AG09319 (cell line): ENCODE results near the gene AATK.

ENCODE experiments used
- DNase-seq: peaks from one replicate; pipeline ENCODE4 v3.0.0-alpha.2; 2010; ENCODE audit warnings: low read depth; ENCODE audit errors: extremely low read depth
- TF ChIP-seq, protein P1 (sequence below): IDR thresholded peaks from 2 replicates; pipeline ENCODE4 v1.5.1; 2011; ENCODE audit warnings: low read depth, mild to moderate bottlenecking, inconsistent platforms, low read length, moderate library complexity

Gene AATK

DNA sequence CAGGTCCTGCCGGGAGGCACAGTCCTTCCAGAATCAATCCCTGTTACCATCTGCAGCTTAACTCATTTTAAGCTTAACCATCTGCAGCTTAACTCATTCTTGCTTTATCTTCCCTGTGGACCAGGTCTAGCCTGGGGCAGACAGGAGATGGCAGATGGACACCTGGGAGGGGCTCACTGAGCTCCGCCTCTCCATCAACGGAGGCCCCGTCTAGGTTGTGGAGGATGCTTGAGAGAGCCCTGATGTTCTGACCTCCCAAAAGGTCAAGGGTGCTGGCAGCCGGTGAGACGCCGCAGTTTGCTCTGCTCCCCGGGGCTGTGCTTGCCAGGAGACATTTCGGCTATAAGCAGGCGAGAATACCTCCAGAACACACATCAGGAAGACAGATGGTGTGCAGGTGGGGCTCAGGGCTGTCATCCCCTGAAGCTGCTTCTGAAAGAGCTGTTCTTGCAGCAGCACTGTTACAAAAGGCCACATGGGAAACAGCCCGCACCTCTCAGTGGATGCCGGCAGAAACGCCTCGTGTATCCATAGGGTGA is 89.8 kb downstream of the AATK start:
- TF ChIP-seq, protein P1, sequence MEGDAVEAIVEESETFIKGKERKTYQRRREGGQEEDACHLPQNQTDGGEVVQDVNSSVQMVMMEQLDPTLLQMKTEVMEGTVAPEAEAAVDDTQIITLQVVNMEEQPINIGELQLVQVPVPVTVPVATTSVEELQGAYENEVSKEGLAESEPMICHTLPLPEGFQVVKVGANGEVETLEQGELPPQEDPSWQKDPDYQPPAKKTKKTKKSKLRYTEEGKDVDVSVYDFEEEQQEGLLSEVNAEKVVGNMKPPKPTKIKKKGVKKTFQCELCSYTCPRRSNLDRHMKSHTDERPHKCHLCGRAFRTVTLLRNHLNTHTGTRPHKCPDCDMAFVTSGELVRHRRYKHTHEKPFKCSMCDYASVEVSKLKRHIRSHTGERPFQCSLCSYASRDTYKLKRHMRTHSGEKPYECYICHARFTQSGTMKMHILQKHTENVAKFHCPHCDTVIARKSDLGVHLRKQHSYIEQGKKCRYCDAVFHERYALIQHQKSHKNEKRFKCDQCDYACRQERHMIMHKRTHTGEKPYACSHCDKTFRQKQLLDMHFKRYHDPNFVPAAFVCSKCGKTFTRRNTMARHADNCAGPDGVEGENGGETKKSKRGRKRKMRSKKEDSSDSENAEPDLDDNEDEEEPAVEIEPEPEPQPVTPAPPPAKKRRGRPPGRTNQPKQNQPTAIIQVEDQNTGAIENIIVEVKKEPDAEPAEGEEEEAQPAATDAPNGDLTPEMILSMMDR = no peak
- DNase-seq = no peak

DNA sequence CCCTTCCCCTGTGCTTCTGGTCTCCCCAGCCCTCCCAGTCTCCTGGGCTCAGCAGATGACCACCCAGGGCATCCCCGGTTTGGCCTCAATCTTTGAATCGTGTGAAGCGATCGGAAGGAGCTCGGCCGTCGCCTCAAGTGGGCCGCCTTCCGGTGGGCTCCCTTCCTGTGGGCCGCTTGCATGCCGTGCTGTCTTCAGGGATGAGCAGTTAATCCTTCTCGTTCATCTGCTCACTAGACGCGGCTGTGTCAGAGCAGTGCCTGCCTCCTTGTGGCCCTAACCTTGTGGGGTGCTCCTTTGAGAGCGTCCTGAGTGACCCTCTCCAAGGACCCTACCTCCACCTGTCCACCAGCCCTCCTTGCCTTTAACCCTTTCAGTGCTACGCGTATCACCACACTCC is 90.7 kb downstream of the AATK start:
- DNase-seq = no peak
- TF ChIP-seq, protein P1 = no peak

DNA sequence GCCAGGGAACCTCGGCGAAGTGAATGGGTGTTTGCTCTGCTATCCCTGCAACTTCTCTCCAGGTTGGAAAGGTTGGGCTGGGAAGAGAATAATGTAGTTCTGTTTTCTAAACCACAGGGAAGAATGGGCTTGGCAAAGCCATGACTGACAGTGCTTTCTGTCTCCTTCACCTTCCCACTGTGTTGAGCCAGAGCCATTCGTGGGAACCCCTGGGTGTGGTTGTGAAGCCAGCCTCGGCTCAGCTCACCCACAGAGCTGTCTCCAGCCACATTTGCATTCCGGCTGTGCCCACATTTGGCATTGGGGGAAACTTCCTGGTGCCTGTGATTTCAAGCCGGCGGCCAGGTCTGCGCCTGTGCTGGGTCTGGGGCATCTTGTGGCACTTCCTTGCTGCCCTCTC is 91.1 kb downstream of the AATK start:
- TF ChIP-seq, protein P1 = no peak
- no peak for DNase-seq

DNA sequence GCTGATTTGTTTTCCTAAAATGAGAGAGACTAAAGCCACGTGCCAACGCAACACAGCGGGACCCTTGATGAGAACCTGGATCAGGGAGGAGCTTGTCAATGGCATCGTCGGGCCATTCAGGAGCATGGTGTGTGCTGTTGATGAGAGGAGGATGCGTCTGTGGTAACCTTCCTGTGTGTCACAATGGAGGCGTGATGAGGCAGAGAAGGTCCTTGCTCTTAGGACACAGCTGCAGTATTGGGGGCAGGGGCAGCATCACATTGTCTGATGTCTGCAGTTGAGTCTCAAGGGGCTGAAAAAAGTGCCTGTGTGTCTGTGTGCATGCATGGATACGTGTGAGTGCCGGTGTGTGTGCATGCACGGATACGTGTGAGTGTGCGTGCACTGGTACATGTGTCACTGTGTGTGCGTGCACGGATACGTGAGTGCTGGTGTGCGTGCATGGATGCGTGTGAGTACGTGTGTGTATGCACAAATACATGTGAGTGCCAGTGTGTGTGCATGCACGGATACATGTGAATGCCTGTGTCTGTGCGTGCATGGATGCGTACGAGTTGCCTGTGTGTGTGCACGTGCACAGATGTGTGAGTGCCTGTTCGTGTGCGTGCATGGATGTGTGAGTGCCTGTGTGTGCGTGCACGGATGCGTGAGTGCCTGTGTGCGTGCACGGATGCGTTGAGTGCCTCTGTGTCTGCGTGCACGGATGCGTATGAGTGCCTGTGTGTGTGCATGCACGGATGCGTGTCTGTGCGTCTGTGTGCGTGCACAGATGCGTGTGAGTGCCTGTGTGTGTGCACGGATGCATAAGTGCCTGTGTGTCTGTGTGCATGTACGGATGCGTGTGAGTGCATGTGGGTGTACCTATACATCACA is 91.8 kb downstream of the AATK start:
- DNase-seq = no peak
- TF ChIP-seq, protein P1 = no peak

DNA sequence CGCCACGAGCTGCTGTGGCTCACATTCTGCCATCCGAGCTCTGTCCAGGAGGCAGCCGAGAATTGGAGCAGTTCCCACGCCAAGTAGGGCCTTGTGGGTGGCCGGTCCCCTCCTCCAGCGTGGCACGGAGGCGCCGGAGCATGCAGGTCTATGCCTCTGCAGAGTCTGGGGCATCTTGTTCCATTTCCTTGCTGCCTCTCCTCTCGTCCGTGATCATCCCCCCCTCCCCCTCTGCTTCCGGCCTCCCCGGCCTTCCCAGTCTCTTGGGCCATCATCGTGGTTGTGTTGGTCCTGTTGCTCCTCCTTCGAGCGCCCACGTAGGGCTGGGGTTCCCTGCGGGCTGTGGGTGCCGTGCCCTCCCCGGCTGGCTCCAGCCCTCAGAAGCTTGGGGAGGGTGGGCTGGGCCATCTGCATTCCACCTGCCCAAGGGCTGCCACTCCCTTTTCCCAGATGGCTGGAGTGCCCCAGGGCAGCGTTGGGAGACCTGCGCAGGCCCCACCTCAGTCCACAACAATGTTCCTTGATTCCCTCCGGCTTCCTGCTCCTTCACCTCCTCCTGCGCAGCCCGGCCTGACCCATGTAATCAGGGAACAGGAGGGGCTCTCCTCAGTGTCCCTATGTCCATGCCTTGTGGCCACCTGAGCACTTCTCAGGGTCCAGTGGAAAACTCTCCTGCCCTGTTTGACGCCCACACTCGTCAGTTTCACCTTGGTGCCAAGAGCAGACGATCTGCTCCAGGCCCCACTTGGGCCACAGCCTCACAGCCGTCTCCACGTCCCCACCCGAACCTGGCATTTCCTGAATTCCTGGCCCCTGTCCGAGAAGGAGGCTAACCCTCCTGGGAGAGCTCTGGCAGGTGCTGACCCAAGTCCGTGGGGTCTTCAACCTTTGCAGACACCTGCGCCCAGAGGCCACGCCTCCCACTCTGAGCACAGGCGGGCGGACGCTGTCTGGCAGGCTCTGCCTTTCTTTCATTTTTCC is 94.0 kb downstream of the AATK start:
- DNase-seq = no peak
- TF ChIP-seq, protein P1 = no peak

DNA sequence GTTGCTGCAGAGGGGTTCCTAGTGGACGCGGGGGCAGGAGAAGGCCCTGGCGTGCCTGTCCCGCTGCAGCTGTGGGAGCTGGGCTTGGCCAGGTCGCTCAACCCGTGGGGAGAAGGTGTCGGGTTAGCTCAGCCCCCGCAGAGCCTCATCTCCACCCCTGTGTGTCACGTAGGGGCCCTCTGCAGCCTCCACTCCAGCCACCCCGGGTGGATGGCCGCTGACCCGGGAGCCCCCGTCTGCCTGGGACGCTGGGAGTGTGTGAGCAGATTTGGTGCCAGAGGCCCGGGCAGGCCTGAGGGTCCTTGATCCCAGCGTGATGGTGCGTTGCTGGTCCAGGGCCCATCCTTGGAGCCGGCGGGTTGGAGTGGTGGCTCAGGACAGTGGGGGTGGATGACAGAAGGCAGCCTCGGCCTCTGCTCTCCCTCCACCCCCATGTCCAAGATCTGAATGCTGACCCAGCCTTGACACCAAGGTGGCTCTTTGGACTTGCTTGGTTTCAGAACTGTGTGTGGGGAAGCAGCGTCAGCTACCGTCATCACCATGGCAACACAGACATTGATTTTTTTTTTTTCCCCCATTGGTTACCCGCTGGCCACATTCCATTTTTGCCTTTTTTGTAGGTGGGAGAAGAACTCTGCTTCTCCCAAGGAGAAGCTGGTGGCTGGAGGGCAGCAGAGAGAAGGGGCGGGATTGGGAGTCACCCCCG is 95.3 kb downstream of the AATK start:
- TF ChIP-seq, protein P1 = no peak
- no peak for DNase-seq
